AG10803 (cell line): ENCODE data around the gene SCP2.

Experiments used
- DNase-seq: peaks from one replicate; pipeline ENCODE4 v3.0.0; 2010; ENCODE audit warnings: low read depth
- H3K4me3 ChIP-seq: 2 replicates; pipeline ENCODE4 v1.5.1; 2011; ENCODE audit warnings: mild to moderate bottlenecking, low read length, control low read depth
- TF ChIP-seq, protein P1 (sequence below): conservative IDR thresholded peaks from 2 replicates; pipeline ENCODE4 v1.5.1; 2011; ENCODE audit warnings: mild to moderate bottlenecking, low read length, control low read depth, inconsistent platforms

The SCP2 gene

DNA sequence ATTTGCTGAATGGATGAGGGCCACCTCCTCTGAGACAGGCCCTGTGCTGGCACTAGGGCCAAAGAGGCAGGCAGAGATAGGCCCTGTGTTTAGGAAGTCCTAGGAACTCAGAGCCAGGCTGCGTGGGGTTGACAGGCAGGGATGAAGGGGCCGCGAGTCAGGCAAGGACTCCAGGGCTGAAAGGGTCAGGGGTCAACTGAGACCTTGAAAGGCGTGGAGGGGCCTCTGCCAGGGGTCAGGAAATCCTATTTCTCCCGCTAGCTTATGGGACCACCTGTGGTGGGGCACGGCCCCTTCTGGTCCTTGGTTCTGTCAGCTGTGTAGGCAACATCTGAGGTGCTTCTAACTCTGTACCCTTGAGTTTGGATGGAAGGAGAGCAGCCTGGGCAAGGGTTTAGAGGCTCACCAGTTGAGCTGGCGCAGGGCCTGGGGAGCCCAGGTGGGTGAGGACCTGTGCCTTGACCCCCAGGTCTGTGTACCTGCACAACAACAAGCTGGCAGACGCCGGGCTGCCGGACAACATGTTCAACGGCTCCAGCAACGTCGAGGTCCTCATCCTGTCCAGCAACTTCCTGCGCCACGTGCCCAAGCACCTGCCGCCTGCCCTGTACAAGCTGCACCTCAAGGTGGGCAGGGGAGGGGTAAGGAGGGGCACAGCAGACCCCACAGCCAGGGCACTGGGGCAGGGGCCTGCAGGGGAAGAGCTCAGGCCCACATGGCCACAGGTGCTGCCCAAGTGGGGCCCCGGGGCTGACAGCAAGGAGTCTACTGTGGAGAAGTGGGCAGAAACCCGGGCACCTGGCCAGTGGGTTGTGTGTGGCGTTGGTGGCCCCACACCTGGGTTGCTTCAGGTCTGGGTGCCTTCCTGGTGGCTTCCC, 149.9 kb downstream of the SCP2 start:
- TF ChIP-seq, protein P1, sequence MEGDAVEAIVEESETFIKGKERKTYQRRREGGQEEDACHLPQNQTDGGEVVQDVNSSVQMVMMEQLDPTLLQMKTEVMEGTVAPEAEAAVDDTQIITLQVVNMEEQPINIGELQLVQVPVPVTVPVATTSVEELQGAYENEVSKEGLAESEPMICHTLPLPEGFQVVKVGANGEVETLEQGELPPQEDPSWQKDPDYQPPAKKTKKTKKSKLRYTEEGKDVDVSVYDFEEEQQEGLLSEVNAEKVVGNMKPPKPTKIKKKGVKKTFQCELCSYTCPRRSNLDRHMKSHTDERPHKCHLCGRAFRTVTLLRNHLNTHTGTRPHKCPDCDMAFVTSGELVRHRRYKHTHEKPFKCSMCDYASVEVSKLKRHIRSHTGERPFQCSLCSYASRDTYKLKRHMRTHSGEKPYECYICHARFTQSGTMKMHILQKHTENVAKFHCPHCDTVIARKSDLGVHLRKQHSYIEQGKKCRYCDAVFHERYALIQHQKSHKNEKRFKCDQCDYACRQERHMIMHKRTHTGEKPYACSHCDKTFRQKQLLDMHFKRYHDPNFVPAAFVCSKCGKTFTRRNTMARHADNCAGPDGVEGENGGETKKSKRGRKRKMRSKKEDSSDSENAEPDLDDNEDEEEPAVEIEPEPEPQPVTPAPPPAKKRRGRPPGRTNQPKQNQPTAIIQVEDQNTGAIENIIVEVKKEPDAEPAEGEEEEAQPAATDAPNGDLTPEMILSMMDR: no peak
- DNase-seq: no peak
- no peak overlapping the region for H3K4me3 ChIP-seq

DNA sequence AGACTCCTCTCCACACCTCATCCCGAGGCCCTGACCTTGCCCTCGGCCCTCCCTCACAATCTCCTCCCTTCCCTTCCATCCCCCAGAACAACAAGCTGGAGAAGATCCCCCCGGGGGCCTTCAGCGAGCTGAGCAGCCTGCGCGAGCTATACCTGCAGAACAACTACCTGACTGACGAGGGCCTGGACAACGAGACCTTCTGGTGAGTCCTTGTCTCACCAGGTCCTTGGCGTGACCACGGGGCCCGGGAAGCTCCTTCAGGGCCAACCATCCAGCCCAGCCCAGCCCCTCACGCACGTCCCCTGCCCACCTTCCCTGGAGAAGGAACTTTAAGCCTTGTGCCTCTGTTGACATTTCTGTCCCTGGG, 150.5 kb downstream of the SCP2 start:
- H3K4me3 ChIP-seq: no peak overlapping the region
- TF ChIP-seq, protein P1: no peak
- DNase-seq: no peak

DNA sequence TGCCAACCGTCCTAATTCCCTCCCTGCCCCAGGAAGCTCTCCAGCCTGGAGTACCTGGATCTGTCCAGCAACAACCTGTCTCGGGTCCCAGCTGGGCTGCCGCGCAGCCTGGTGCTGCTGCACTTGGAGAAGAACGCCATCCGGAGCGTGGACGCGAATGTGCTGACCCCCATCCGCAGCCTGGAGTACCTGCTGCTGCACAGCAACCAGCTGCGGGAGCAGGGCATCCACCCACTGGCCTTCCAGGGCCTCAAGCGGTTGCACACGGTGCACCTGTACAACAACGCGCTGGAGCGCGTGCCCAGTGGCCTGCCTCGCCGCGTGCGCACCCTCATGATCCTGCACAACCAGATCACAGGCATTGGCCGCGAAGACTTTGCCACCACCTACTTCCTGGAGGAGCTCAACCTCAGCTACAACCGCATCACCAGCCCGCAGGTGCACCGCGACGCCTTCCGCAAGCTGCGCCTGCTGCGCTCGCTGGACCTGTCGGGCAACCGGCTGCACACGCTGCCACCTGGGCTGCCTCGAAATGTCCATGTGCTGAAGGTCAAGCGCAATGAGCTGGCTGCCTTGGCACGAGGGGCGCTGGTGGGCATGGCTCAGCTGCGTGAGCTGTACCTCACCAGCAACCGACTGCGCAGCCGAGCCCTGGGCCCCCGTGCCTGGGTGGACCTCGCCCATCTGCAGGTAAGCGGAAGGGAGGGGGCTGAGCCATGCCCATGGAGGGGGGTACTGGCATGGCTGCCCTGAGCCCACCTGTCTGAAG, 151.4 kb downstream of the SCP2 start:
- no peak for DNase-seq
- no peak overlapping the region for H3K4me3 ChIP-seq
- TF ChIP-seq, protein P1: no peak

DNA sequence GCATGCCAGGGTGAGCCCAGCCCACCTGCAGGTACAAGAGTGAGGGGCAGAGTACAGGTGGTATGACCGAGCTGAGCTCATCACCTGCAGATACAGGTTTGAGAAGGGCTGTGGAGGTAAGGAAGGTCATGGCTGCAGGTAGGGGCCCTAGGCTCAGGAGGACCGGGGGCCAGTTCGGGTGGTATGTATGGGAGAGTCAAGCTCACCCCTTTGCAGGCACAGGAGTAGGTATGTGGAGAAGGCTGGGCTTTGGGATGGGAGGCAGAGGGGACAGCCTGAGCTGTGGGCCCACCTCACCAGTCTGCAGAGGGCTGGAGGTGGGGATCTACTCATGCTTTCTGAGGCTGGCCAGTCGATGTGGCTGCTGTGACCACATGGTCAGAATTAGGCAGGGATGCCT, 152.2 kb downstream of the SCP2 start:
- TF ChIP-seq, protein P1: no peak
- no peak overlapping the region for H3K4me3 ChIP-seq
- DNase-seq: no peak

DNA sequence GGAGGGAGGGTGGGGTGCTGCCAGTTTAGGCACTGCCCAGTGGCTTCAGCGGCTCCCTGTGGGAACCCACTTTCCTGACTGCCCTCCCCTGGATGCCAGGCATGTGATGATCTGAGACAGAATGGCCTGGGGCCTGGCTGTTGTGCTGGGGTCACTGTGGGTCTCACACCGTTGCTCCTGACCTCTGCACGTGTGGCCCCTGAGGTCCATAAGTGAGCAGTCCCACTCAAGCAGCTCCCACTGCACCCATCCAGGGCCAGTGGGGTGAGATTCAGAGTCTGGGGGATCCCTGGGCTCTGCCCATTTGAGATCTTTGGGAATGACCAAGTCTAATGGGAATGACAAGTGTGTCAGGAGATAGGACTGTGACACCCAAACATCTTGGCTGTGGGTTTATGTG, 153.0 kb downstream of the SCP2 start:
- TF ChIP-seq, protein P1: no peak
- DNase-seq: no peak
- no peak overlapping the region for H3K4me3 ChIP-seq

DNA sequence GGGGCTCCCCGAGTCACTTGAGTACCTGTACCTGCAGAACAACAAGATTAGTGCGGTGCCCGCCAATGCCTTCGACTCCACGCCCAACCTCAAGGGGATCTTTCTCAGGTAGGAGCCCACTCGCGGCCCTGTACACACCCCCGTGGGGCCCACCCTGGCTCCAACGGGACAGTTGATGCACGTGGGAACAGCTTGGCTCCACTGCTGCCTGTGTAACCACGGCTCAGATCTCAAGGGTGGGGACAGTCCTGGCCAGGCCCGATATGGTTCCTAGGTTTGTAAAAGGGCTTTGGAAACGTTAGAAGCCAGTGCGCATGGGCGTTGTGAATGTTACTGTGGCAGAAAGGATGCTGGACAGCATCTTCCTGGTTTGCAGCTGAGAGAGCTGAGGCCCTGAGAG, 153.7 kb downstream of the SCP2 start:
- no peak overlapping the region for H3K4me3 ChIP-seq
- no peak for DNase-seq
- TF ChIP-seq, protein P1: no peak
